HepG2 (cell line): ENCODE results near the gene KANSL1. TPM values are rescaled to one million over a fixed set of nuclear protein-coding genes. Genes with fewer than 3 reads are reported as not detected.

Experiments used
- AGO2 ChIP-seq: fragments of 200-400 bp; formaldehyde crosslinking; optimal IDR thresholded peaks from 2 replicates; pipeline ENCODE3; 2017; ENCODE audit warnings: mild to moderate bottlenecking, low read depth, low read length, moderate library complexity
- CBX1 ChIP-seq: IDR thresholded peaks from one replicate; pipeline ENCODE4 v1.6.1; 2016; ENCODE audit warnings: antibody characterized with exemption, low read depth
- DBP ChIP-seq: sonication (generic); formaldehyde crosslinking; IDR thresholded peaks from 2 replicates; pipeline ENCODE4 v1.4.0; 2020; ENCODE audit warnings: missing genetic modification reagents; ENCODE audit errors: not compliant biosample characterization
- MXD4 ChIP-seq: IDR thresholded peaks from 2 replicates; pipeline ENCODE4 v1.6.1; 2016; ENCODE audit warnings: mild to moderate bottlenecking, missing biosample characterization, missing genetic modification reagents
- NFATC3 ChIP-seq: sonication (generic); formaldehyde crosslinking; IDR thresholded peaks from 2 replicates; pipeline ENCODE4 v1.5.1; 2020; ENCODE audit warnings: mild to moderate bottlenecking, missing genetic modification reagents
- SRF ChIP-seq: IDR thresholded peaks from 2 replicates; pipeline ENCODE4 v1.6.1; 2011; ENCODE audit warnings: mild to moderate bottlenecking, low read depth, low read length, moderate library complexity
- ZBTB26 ChIP-seq: IDR thresholded peaks from 2 replicates; pipeline ENCODE4 v1.6.1; 2016; ENCODE audit warnings: missing compliant biosample characterization, missing genetic modification reagents, borderline replicate concordance
- ZBTB38 ChIP-seq: sonication (generic); formaldehyde crosslinking; IDR thresholded peaks from 2 replicates; pipeline ENCODE4 v1.5.1; 2020; ENCODE audit warnings: mild to moderate bottlenecking, missing genetic modification reagents
- ZFP82 ChIP-seq: sonication (generic); formaldehyde crosslinking; IDR thresholded peaks from 2 replicates; pipeline ENCODE4 v1.5.1; 2020; ENCODE audit warnings: mild to moderate bottlenecking, missing genetic modification reagents, borderline replicate concordance
- ZMYM3 ChIP-seq: sonication (generic); formaldehyde crosslinking; IDR thresholded peaks from 2 replicates; pipeline ENCODE4 v1.5.1; 2020; ENCODE audit warnings: mild to moderate bottlenecking, missing genetic modification reagents
- ZNF136 ChIP-seq: sonication (generic); formaldehyde crosslinking; IDR thresholded peaks from 2 replicates; pipeline ENCODE4 v1.8.1; 2022; ENCODE audit warnings: low read depth, mild to moderate bottlenecking, moderate library complexity, missing genetic modification reagents
- ZNF230 ChIP-seq: sonication (generic); formaldehyde crosslinking; IDR thresholded peaks from 2 replicates; pipeline ENCODE4 v1.4.0; 2020; ENCODE audit warnings: mild to moderate bottlenecking, missing genetic modification reagents
- ZNF407 ChIP-seq: sonication (generic); formaldehyde crosslinking; IDR thresholded peaks from one replicate; pipeline ENCODE4 v1.5.1; 2020; ENCODE audit warnings: mild to moderate bottlenecking, missing genetic modification reagents; ENCODE audit errors: not compliant biosample characterization
- ZNF441 ChIP-seq: sonication (generic); formaldehyde crosslinking; IDR thresholded peaks from 2 replicates; pipeline ENCODE4 v1.7.0; 2021; ENCODE audit warnings: missing genetic modification reagents, borderline replicate concordance
- ZNF556 ChIP-seq: sonication (generic); formaldehyde crosslinking; IDR thresholded peaks from 2 replicates; pipeline ENCODE4 v1.4.0; 2020; ENCODE audit warnings: mild to moderate bottlenecking, missing genetic modification reagents, borderline replicate concordance
- ZNF776 ChIP-seq: sonication (generic); formaldehyde crosslinking; IDR thresholded peaks from 2 replicates; pipeline ENCODE4 v1.4.0; 2020; ENCODE audit warnings: mild to moderate bottlenecking, missing genetic modification reagents
- polyA plus RNA-seq, 8 experiments: library from polyadenylated mRNA; depleted of rRNA in 3 of 8; stranded (reverse) in 7 of 8; unstranded in 1 of 8; fragments of >200 nt; fragmentation: Illumina TruSeq in 4 of 8; extraction: Trizol in 4 of 8; gene quantifications; 2 replicates each; pipeline versions ENCODE4 v1.2.1 to v1.2.3, GENCODE V29; 2011 to 2016; ENCODE audit warnings: low read depth in 4 of 8, missing spikeins in 1 of 8, mixed read lengths in 1 of 8; ENCODE audit not compliant: insufficient read depth in 1 of 8
- total RNA-seq, 5 experiments: library from RNA; depleted of rRNA; stranded (reverse); fragments of >200 nt; fragmentation: Illumina TruSeq; extraction: Trizol; gene quantifications; 2 replicates each; pipeline ENCODE4 v1.2.3, GENCODE V29; 2016; ENCODE audit warnings: low read depth in 1 of 5
- TF ChIP-seq, protein P1 (sequence below): IDR thresholded peaks from 2 replicates; pipeline ENCODE4 v1.6.1; 2016; ENCODE audit warnings: missing compliant biosample characterization, missing genetic modification reagents, borderline replicate concordance

Gene KANSL1
- total and polyA plus RNA-seq, 2 of the 13 experiments (the other 11 are each of a cell fraction or from before 2014, with no cell fraction given): 24.0 to 59.6 TPM

DNA sequence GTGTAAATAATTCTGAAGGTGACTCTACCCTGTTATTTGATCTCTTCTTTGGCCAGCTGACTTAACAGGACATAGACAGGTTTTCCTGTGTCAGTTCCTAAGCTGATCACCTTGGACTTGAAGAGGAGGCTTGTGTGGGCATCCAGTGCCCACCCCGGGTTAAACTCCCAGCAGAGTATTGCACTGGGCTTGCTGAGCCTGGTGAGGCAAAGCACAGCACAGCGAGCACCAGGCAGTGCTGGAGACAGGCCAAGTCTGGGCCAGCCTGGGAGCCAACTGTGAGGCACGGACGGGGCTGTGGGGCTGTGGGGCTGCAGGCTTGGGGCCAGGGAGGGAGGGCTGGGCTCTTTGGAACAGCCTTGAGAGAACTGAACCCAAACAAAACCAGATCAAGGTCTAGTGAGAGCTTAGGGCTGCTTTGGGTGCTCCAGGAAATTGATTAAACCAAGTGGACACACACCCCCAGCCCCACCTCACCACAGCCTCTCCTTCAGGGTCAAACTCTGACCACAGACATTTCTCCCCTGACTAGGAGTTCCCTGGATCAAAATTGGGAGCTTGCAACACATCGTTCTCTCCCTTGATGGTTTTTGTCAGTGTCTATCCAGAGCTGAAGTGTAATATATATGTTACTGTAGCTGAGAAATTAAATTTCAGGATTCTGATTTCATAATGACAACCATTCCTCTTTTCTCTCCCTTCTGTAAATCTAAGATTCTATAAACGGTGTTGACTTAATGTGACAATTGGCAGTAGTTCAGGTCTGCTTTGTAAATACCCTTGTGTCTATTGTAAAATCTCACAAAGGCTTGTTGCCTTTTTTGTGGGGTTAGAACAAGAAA lies 189.1 kb downstream of the KANSL1 start (continued):
- TF ChIP-seq DBP (CRISPR knock-in tag) (no peak), SRF (no peak), ZMYM3 (CRISPR knock-in tag) (peak; percentile 95; the same call in 1 of the 2 replicates), ZNF136 (CRISPR knock-in tag) (no peak), ZNF407 (CRISPR knock-in tag) (no peak), ZNF441 (CRISPR knock-in tag) (peak; percentile 76; the same call in 1 of the 2 replicates), ZNF230 (CRISPR knock-in tag) (no peak), ZBTB38 (CRISPR knock-in tag) (no peak; the same call in 1 of the 2 replicates), ZNF556 (CRISPR knock-in tag) (peak; percentile 92; the same call in 1 of the 2 replicates), NFATC3 (CRISPR knock-in tag) (no peak), ZBTB26 (CRISPR knock-in tag) (no peak; the same call in 1 of the 2 replicates), CBX1 (no peak), AGO2 (no peak), MXD4 (CRISPR knock-in tag) (0 out of 2 replicates have a peak, but pooled peaks have one; percentile 40), ZFP82 (CRISPR knock-in tag) (peak; percentile 72; the same call in 1 of the 2 replicates), ZNF776 (CRISPR knock-in tag) (no peak)
- TF ChIP-seq, protein P1, sequence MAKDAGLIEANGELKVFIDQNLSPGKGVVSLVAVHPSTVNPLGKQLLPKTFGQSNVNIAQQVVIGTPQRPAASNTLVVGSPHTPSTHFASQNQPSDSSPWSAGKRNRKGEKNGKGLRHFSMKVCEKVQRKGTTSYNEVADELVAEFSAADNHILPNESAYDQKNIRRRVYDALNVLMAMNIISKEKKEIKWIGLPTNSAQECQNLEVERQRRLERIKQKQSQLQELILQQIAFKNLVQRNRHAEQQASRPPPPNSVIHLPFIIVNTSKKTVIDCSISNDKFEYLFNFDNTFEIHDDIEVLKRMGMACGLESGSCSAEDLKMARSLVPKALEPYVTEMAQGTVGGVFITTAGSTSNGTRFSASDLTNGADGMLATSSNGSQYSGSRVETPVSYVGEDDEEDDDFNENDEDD (CRISPR knock-in tag): no peak
